Measurements from ENCODE around the gene SELENON.

DNA sequence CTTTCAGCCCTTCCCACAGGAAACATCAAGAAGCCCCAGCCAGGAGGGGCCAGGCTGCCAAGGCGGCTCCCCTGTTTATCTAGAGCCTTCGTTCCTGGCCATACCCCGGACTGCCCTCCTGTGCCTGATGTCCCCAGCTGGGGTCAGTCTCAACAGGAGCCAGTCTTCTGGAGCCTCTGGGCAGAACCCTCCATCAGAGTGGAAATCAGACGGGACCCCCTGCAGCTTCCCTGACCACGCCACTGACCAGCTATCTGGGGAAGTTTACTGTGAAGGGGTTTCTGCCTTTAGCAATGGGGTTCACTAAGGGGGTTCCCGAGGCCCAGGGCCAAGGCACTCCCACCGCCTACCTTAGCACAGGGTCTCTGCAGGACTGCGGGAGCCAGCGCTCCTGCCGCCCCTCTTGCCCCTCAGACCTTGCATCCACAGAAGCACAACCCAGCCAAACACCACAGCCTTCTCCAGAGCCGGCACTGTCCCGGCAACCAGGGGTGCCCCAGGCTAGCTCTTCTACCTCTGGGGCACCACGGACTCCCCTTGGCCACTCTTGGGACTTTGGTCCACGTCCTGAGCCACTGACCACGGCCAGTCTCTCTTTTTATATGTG is 16.2 kb downstream of the SELENON start:
- TF ChIP-seq, protein P1, sequence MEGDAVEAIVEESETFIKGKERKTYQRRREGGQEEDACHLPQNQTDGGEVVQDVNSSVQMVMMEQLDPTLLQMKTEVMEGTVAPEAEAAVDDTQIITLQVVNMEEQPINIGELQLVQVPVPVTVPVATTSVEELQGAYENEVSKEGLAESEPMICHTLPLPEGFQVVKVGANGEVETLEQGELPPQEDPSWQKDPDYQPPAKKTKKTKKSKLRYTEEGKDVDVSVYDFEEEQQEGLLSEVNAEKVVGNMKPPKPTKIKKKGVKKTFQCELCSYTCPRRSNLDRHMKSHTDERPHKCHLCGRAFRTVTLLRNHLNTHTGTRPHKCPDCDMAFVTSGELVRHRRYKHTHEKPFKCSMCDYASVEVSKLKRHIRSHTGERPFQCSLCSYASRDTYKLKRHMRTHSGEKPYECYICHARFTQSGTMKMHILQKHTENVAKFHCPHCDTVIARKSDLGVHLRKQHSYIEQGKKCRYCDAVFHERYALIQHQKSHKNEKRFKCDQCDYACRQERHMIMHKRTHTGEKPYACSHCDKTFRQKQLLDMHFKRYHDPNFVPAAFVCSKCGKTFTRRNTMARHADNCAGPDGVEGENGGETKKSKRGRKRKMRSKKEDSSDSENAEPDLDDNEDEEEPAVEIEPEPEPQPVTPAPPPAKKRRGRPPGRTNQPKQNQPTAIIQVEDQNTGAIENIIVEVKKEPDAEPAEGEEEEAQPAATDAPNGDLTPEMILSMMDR (IDR thresholded peaks at IDR 0.05) = no peak
- TF ChIP-seq POLR2A (IDR thresholded peaks at IDR 0.05) = no peak
